ENCODE measurements around the gene HILPDA.
A peak's percentile ranks its signal among the peaks of the same experiment; 100 is the strongest.

Gene HILPDA

GRCh38 chr7:128407751-128408708 is 47.6 kb upstream of the HILPDA start:
- no peak for TF ChIP-seq EZH2phosphoT487 (IDR thresholded peaks at IDR 0.05; ENCODE audit: borderline replicate concordance, low read length)
- no peak for TF ChIP-seq CTCF (IDR thresholded peaks at IDR 0.05; ENCODE audit: low read depth, low read length, poor library complexity, severe bottlenecking)
- H3K9me3 ChIP-seq (ENCODE audit: control insufficient read depth, insufficient read depth, low read length): no peaks in the 10 kb centered on the region
- H3K27ac ChIP-seq (ENCODE audit: low read depth, low read length): no peak overlapping the region
- no peaks in the 10 kb centered on the region for H3K9me2 ChIP-seq (replicated peaks; ENCODE audit: control insufficient read depth, low read length)
- no peak overlapping the region for H3K4me2 ChIP-seq (ENCODE audit: low read length)
- no peak overlapping the region for H3K4me3 ChIP-seq (ENCODE audit: low read length)
- H3F3A ChIP-seq (ENCODE audit: control insufficient read depth, insufficient read depth): peaks cover 8% of the 10 kb centered on the region
- H4K20me1 ChIP-seq (ENCODE audit: control insufficient read depth, insufficient read depth, low read depth, low read length): 0 out of 2 replicates have a peak, but pooled peaks cover 4% of the 10 kb centered on the region
- peaks cover 24% of the 10 kb centered on the region for H3K79me2 ChIP-seq (ENCODE audit: control insufficient read depth, low read length)
- peaks cover 39% of the 10 kb centered on the region for H3K4me1 ChIP-seq (ENCODE audit: control insufficient read depth, low read length)
- H3K27me3 ChIP-seq (ENCODE audit: control insufficient read depth, low read length): peaks cover 10% of the 10 kb centered on the region
- H3K36me3 ChIP-seq (ENCODE audit: control insufficient read depth, low read length): peaks cover 18% of the 10 kb centered on the region

GRCh38 chr7:128408709-128409595 is 46.7 kb upstream of the HILPDA start:
- H3K9me2 ChIP-seq (replicated peaks; ENCODE audit: control insufficient read depth, low read length): no peaks in the 10 kb centered on the region
- H3K4me3 ChIP-seq (ENCODE audit: low read length): peak overlapping the region; percentile 88
- H3K4me1 ChIP-seq (ENCODE audit: control insufficient read depth, low read length): peaks cover 34% of the 10 kb centered on the region
- H3K27me3 ChIP-seq (ENCODE audit: control insufficient read depth, low read length): peaks cover 19% of the 10 kb centered on the region
- peaks cover 8% of the 10 kb centered on the region for H3F3A ChIP-seq (ENCODE audit: control insufficient read depth, insufficient read depth)
- H3K36me3 ChIP-seq (ENCODE audit: control insufficient read depth, low read length): peaks cover 11% of the 10 kb centered on the region
- no peak overlapping the region for H3K27ac ChIP-seq (ENCODE audit: low read depth, low read length)
- peaks cover 17% of the 10 kb centered on the region for H3K79me2 ChIP-seq (ENCODE audit: control insufficient read depth, low read length)
- no peaks in the 10 kb centered on the region for H3K9me3 ChIP-seq (ENCODE audit: control insufficient read depth, insufficient read depth, low read length)
- no peaks in the 10 kb centered on the region for H4K20me1 ChIP-seq (ENCODE audit: control insufficient read depth, insufficient read depth, low read depth, low read length)
- TF ChIP-seq EZH2phosphoT487 (IDR thresholded peaks at IDR 0.05; ENCODE audit: borderline replicate concordance, low read length) (no peak), CTCF (IDR thresholded peaks at IDR 0.05; ENCODE audit: low read depth, low read length, poor library complexity, severe bottlenecking) (no peak)
- peak overlapping the region; percentile 98 for H3K4me2 ChIP-seq (ENCODE audit: low read length)

- Histone ChIP-seq H3K36me3 (ENCODE audit: control insufficient read depth, low read length) (peaks cover 7% of the 10 kb centered on the region), H3K27me3 (ENCODE audit: control insufficient read depth, low read length) (peaks cover 19% of the 10 kb centered on the region), H3K9me3 (ENCODE audit: control insufficient read depth, insufficient read depth, low read length) (no peaks in the 10 kb centered on the region), H3K4me3 (ENCODE audit: low read length) (peak within 1 kb of the TSS; percentile 88), H3F3A (ENCODE audit: control insufficient read depth, insufficient read depth) (peaks cover 8% of the 10 kb centered on the region), H3K9me2 (replicated peaks; ENCODE audit: control insufficient read depth, low read length) (no peaks in the 10 kb centered on the region), H4K20me1 (ENCODE audit: control insufficient read depth, insufficient read depth, low read depth, low read length) (no peaks in the 10 kb centered on the region), H3K79me2 (ENCODE audit: control insufficient read depth, low read length) (peaks cover 9% of the 10 kb centered on the region), H3K27ac (ENCODE audit: low read depth, low read length) (no peak within 1 kb of the TSS), H3K4me1 (ENCODE audit: control insufficient read depth, low read length) (peaks cover 25% of the 10 kb centered on the region), H3K4me2 (ENCODE audit: low read length) (peak within 1 kb of the TSS; percentile 98)
- TF ChIP-seq EZH2phosphoT487 (IDR thresholded peaks at IDR 0.05; ENCODE audit: borderline replicate concordance, low read length) (no peak), CTCF (IDR thresholded peaks at IDR 0.05; ENCODE audit: low read depth, low read length, poor library complexity, severe bottlenecking) (no peak)
These were observed 45.9 kb upstream of the HILPDA start, which contains the start of gene IMPDH1 for GRCh38 chr7:128409596-128410450. Gene IMPDH1, minus strand, starts transcription at chr7:128409982. Its CDS starts 81 bp downstream, at chr7:128409901.
